IPS-18a (cell line): Measurements from ENCODE around the gene OR10H4.
"Not testable (repeated sequence)": the region's sequence is repeated elsewhere in the genome, so short reads cannot be mapped to it uniquely, and the experiment has no call there.

Experiments
- H3K27ac ChIP-seq: one replicate; pipeline ENCODE4 v1.5.1; 2013; ENCODE audit warnings: low read length
- H3K27me3 ChIP-seq: one replicate; pipeline ENCODE4 v1.6.1; 2013; ENCODE audit warnings: mild to moderate bottlenecking, low read length; ENCODE audit not compliant: control insufficient read depth, insufficient read depth
- H3K36me3 ChIP-seq: one replicate; pipeline ENCODE4 v1.6.1; 2013; ENCODE audit warnings: low read depth, low read length; ENCODE audit not compliant: control insufficient read depth
- H3K4me1 ChIP-seq: one replicate; pipeline ENCODE4 v1.6.1; 2013; ENCODE audit warnings: low read depth, low read length; ENCODE audit not compliant: control insufficient read depth
- H3K4me3 ChIP-seq: one replicate; pipeline ENCODE4 v1.5.1; 2013; ENCODE audit warnings: low read length
- H3K9ac ChIP-seq: one replicate; pipeline ENCODE4 v1.6.1; 2013; ENCODE audit warnings: mild to moderate bottlenecking, low read length, moderate library complexity
- H3K9me3 ChIP-seq: one replicate; pipeline ENCODE4 v1.6.1; 2013; ENCODE audit warnings: low read depth, low read length; ENCODE audit not compliant: control insufficient read depth

Gene OR10H4

DNA sequence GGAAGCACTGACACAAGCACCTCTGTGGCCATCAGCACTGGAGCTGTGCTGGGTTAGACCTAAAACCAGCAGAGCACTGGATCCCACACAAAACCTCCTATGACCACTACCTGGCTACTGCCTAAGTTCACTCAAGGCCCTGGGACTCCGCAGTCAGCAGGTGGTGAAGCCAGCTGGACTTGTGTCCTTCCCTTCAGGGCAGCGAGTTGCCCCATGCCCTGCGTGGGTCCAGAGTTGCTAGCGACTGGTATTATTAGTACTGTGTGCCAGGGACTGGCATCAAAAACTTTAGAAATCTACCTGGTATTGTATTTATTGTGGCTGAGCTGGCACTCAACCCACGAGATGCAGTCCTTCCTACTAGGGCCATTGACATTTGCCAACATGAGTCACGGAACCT, 6.0 kb downstream of the OR10H4 start:
- no peak overlapping the region for H3K4me3 ChIP-seq
- H3K9me3 ChIP-seq, result peaks cover 60% of the 10 kb centered on the region
- H3K36me3 ChIP-seq, result no peaks in the 10 kb centered on the region
- H3K4me1 ChIP-seq, result no peaks in the 10 kb centered on the region
- no peaks in the 10 kb centered on the region for H3K27me3 ChIP-seq
- H3K27ac ChIP-seq, result no peak overlapping the region
- no peak overlapping the region for H3K9ac ChIP-seq

DNA sequence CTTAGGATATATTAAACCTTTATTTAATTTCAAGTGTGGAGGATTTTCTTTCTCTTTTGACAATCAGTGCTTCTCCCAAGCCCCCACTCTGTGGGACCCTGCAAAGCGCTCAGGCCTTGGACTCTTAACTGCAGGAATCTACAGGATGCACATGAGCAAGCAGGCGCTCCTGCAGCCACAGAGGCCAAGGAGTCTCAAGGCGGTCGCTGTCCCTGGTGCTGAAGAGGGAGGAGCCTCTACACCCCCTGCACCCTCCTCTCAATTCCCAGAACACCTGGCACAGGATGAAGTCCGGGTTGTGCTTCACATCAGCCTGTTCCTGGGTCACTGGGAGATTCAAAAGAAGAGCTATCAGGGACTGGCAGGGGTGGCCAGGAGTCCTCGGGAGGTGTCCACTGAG, 13.5 kb downstream of the OR10H4 start:
- Histone ChIP-seq H3K27ac (no peak overlapping the region), H3K9me3 (peaks cover 64% of the 10 kb centered on the region), H3K4me3 (no peak overlapping the region), H3K36me3 (no peaks in the 10 kb centered on the region), H3K4me1 (no peaks in the 10 kb centered on the region), H3K9ac (no peak overlapping the region), H3K27me3 (no peaks in the 10 kb centered on the region)

DNA sequence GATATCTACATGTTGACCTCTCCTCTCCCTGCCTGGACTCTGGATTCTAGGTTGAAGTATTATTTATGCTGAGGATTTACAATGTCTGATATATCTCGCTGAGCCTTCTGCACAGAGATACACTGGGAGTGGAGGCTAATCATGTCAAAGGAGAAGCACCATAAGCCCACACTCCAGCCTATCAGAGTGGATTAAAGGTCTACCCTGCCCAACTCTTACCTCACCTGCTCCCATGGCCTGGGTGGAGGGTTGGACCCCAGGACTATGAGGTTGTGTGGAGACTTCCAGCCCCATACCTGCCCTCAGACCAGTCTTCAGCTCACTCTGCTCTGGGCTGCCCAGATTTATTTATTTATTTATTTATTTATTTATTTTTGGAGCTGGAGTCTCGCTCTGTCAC, 15.4 kb downstream of the OR10H4 start:
- Histone ChIP-seq H3K9ac (no peak overlapping the region), H3K9me3 (peaks cover 63% of the 10 kb centered on the region), H3K4me1 (no peaks in the 10 kb centered on the region), H3K4me3 (no peak overlapping the region), H3K27ac (no peak overlapping the region), H3K27me3 (no peaks in the 10 kb centered on the region), H3K36me3 (no peaks in the 10 kb centered on the region)

DNA sequence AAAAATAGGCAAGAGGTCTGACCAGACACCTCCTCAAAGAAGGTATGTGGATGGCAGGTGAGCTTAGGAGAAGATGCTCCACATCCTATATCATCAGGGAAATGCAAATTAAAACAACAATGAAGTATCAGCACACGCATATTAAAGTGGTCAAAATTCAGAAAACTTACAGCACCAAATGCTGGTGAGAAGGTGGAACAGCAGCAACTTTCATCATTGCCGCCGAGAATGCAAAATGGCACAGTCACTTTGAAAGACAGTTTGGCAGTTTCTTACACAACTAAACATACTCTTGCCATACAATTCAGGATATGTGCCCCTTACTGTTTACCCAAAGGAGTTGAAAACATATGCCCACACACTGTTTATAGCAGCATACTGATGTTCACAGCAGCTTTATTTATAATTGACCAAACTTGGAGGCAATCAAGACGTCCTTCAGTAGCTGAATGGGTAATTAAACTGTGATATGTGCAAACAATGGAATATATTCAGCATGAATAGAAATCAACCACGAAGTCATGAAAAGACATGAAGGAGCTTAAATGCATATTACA, 22.5 kb downstream of the OR10H4 start:
- H3K4me3 ChIP-seq, result no peak overlapping the region
- no peaks in the 10 kb centered on the region for H3K27me3 ChIP-seq
- H3K27ac ChIP-seq, result no peak overlapping the region
- peaks cover 54% of the 10 kb centered on the region for H3K9me3 ChIP-seq
- H3K9ac ChIP-seq, result no peak overlapping the region
- H3K4me1 ChIP-seq, result no peaks in the 10 kb centered on the region
- no peaks in the 10 kb centered on the region for H3K36me3 ChIP-seq

DNA sequence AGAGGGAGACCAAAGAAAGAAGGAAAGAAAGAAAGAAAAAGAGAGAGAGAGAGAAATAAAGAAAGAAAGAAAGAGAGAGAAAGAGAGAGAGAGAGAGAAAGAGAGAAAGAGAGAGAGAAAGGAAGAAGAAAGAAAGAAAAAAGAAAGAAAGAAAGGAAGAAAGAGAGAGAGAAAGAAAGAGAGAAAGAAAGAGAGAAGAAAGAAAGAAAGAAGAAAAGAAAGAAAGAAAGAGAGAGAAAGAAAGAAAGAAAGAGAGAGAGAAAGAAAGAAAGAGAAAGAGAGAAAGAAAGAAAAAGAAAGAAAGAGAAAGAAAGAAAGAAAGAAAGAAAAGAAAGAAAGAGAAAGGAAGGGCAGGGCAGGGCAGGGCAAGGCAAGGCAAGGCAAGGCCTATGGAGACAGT, 23.2 kb downstream of the OR10H4 start:
- H3K4me1 ChIP-seq, H3K9ac ChIP-seq, H3K27me3 ChIP-seq, H3K36me3 ChIP-seq, H3K4me3 ChIP-seq, H3K27ac ChIP-seq: not testable (repeated sequence)
- H3K9me3 ChIP-seq, result peaks cover 50% of the 10 kb centered on the region

DNA sequence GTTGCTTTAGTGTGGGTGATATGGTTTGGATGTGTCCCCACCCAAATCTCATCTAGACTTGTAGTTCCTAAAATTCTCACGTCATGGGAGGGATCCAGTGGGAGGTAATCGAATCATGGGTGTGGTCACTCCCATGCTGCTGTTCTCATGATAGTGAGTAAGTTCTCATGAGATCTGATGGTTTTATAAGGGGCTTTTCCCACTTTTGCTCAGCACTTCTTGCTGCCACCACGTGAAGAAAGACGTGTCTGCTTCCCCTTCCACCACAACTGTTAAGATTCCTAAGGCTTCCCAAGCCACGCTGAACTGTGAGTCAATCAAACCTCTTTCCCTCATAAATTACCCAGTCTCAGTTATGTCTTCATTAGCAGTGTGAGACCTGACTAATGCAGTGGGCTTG, 26.0 kb downstream of the OR10H4 start:
- Histone ChIP-seq H3K9me3 (peaks cover 60% of the 10 kb centered on the region), H3K27ac (no peak overlapping the region), H3K4me1 (no peaks in the 10 kb centered on the region), H3K9ac (no peak overlapping the region), H3K4me3 (no peak overlapping the region), H3K36me3 (no peaks in the 10 kb centered on the region), H3K27me3 (no peaks in the 10 kb centered on the region)

DNA sequence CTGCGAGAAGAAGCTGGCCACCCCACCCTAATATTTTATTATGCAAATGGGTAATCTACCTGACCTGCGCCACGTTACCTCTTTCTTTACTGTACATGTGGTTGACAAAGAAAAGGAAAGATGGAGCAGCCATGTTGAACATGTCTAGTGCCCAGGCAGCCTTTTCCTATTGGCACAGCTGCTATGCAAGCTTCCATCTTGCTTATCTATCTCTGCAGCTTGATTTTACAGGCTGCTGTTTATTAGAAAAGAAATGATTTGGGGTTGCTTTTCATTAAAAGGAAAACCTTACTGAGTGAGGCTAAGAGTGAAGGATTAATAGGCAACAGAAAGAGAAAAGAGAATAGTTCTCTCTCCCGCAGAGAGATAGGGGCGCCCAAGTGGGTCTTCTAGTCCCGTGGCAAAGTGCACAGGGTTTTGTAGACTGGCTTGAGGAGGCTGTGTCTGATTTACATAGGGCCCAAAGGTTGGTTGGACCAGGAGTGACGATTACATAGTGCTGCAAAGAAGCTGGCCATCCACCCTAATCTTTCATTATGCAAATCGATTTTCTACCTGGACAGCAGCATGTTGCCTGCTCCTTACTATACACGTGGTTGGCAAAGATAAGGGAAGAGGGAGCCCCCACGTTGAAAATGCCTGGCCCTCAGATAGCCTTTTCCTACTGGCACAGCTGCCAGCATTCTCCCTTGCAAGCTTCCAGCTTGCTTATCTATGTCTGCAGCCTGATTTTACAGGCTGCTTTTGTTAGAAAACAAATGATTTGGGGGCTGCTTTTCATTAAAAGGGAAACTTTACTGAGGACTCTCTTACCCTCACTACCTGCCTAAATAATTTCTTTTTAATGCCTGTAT, 28.3 kb downstream of the OR10H4 start:
- no peak overlapping the region for H3K9ac ChIP-seq
- no peak overlapping the region for H3K4me3 ChIP-seq
- no peak overlapping the region for H3K27ac ChIP-seq
- peaks cover 74% of the 10 kb centered on the region for H3K9me3 ChIP-seq
- no peaks in the 10 kb centered on the region for H3K36me3 ChIP-seq
- H3K27me3 ChIP-seq, result no peaks in the 10 kb centered on the region
- H3K4me1 ChIP-seq, result no peaks in the 10 kb centered on the region

DNA sequence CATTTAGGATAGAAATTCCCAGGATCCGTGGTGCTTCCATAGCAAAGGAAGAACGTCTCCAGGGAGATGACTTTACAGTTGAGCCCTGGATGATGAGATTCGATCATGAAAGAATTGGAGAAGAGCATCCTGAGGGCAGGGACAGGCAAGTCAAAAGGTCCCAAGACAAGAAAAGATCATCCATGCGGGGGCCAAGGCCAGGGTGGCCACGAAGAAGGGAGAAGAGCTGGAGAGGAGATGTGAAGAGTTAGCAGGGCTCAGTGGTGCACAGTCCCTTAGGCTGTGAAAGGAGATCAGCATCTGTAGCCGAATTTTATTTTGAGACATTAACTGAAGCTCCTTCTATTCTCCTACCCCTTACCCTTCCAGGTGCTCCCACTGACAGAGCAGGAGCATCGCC, 28.9 kb downstream of the OR10H4 start:
- Histone ChIP-seq H3K36me3 (no peaks in the 10 kb centered on the region), H3K9ac (no peak overlapping the region), H3K27ac (no peak overlapping the region), H3K27me3 (no peaks in the 10 kb centered on the region), H3K4me1 (no peaks in the 10 kb centered on the region), H3K4me3 (no peak overlapping the region), H3K9me3 (peaks cover 74% of the 10 kb centered on the region)

DNA sequence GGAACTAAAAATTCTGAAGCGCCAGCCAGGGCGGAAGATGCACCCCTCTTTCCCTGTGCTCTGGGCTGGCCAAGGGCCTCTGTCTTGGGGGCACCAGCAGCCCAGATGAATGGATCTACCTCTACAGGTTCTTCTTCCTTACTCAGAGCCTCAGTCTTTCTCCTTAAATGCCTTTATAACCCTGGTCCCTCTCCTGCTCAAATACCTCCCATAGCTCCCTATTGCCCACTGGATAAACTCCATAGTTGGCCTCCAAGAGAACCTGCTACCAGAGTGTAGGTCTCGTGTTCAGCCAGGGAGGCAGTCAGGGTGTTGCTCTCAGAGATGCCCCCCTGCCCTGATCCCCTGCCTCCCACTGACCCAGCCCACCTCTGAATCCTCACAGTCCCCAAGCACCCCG, 30.5 kb downstream of the OR10H4 start:
- Histone ChIP-seq H3K36me3 (no peaks in the 10 kb centered on the region), H3K9me3 (peaks cover 71% of the 10 kb centered on the region), H3K27me3 (no peaks in the 10 kb centered on the region), H3K27ac (no peak overlapping the region), H3K4me3 (no peak overlapping the region), H3K4me1 (no peaks in the 10 kb centered on the region), H3K9ac (no peak overlapping the region)

DNA sequence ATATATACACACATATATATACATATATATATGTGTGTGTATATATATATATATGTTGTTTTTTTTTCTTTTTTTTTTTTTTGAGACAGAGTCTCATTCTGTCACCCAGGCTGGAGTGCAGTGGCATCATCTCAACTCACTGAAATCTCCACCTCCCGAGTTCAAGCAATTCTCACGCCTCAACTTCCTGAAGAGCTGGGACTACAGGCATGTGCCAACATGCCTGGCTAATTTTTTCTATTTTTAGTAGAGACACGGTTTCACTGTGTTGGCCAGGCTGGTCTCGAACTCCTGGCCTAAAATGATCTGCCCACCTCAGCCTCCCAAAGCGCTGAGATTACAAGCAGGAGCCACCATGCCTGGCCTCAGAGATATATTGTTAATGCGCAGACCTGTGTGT, 37.0 kb downstream of the OR10H4 start:
- H3K9me3 ChIP-seq, result peaks cover 58% of the 10 kb centered on the region

DNA sequence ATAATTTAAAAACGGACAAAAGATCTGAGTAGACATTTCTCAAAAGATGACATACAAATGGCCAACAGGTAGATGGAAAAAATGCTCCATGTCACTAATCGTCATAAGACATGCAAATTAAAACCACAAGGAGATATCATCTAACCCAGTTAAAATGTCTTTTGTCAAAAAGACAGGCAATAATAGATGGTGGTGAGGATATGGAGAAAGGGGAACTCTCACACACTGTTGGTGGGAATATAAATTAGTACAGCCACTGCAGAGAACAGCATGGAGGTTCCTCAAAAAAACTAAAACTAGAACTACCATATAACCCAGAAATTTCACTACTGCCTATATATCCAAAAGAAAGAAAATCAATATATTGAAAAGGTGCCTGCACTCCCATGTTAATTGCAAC, 37.9 kb downstream of the OR10H4 start:
- no peaks in the 10 kb centered on the region for H3K4me1 ChIP-seq
- no peaks in the 10 kb centered on the region for H3K36me3 ChIP-seq
- H3K4me3 ChIP-seq, result no peak overlapping the region
- peaks cover 59% of the 10 kb centered on the region for H3K9me3 ChIP-seq
- H3K27ac ChIP-seq, result no peak overlapping the region
- H3K27me3 ChIP-seq, result no peaks in the 10 kb centered on the region
- no peak overlapping the region for H3K9ac ChIP-seq

More for the DNA sequence above, 37.0 kb downstream of the OR10H4 start:
- not testable (repeated sequence) for H3K4me3 ChIP-seq, H3K27ac ChIP-seq, H3K9ac ChIP-seq, H3K4me1 ChIP-seq, H3K27me3 ChIP-seq, H3K36me3 ChIP-seq

DNA sequence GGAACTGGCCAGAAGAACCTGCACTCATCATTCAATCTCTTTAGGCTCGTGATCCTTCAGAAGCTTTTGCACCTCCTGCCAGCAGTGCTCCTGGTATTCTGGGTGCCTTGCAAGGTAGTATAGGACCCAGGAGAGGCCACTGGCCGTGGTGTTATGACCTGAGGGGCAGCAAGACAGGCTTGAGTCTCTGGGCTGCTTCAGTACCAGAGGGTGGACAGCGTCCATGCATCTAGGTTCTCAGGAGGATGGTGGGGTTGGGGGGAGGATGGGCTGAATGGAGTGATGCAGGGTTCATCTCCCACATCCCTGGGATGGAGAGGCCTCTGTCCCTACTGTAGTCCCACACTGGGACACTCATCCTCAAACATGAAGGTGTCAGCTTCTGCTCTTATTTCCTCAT, 41.1 kb downstream of the OR10H4 start:
- Histone ChIP-seq H3K9me3 (peaks cover 58% of the 10 kb centered on the region), H3K27ac (no peak overlapping the region), H3K4me3 (no peak overlapping the region), H3K9ac (no peak overlapping the region), H3K36me3 (no peaks in the 10 kb centered on the region), H3K27me3 (no peaks in the 10 kb centered on the region), H3K4me1 (no peaks in the 10 kb centered on the region)
